Mesenchymal stem cell (in vitro differentiated cells and primary cell): ENCODE data around the gene PNPT1.
"Not testable (repeated sequence)": the region's sequence is repeated elsewhere in the genome, so short reads cannot be mapped to it uniquely, and the experiment has no call there.

ENCODE experiments used
- DNase-seq: peaks from one replicate; pipeline ENCODE4 v3.0.0-alpha.2; 2013
- H2AFZ ChIP-seq: one replicate; pipeline ENCODE4 v1.6.1; 2013; ENCODE audit warnings: low read depth, mild to moderate bottlenecking, control low read depth, inconsistent platforms, low read length, moderate library complexity
- H2AK5ac ChIP-seq: 2 replicates; pipeline ENCODE4 v1.6.1; 2013; ENCODE audit warnings: low read length, moderate library complexity, mild to moderate bottlenecking, inconsistent platforms; ENCODE audit not compliant: severe bottlenecking
- H2BK120ac ChIP-seq: one replicate; pipeline ENCODE4 v1.6.1; 2013; ENCODE audit warnings: low read depth, mild to moderate bottlenecking, inconsistent platforms, low read length, moderate library complexity
- H2BK12ac ChIP-seq, 2 experiments: one replicate each; pipeline ENCODE4 v1.6.1; 2013; ENCODE audit warnings: inconsistent platforms in 2 of 2, low read length in 2 of 2, mild to moderate bottlenecking in 2 of 2, moderate library complexity in 2 of 2, control low read depth in 1 of 2
- H2BK15ac ChIP-seq: one replicate; pipeline ENCODE4 v1.6.1; 2013; ENCODE audit warnings: mild to moderate bottlenecking, low read depth, inconsistent platforms; ENCODE audit not compliant: poor library complexity, severe bottlenecking
- H2BK5ac ChIP-seq: 2 replicates; pipeline ENCODE4 v1.6.1; 2013; ENCODE audit warnings: low read depth, mild to moderate bottlenecking, low read length, control low read depth, inconsistent platforms; ENCODE audit not compliant: poor library complexity, severe bottlenecking
- H3K14ac ChIP-seq, 2 experiments: one replicate each; pipeline ENCODE4 v1.6.1; 2013; ENCODE audit warnings: inconsistent platforms in 2 of 2, low read length in 2 of 2, control low read depth in 1 of 2, mild to moderate bottlenecking in 1 of 2, moderate library complexity in 1 of 2
- H3K18ac ChIP-seq, 2 experiments: one replicate each; pipeline ENCODE4 v1.6.1; 2013; ENCODE audit warnings: inconsistent platforms in 2 of 2, low read length in 2 of 2, control low read depth in 1 of 2, low read depth in 1 of 2, mild to moderate bottlenecking in 1 of 2
- H3K23ac ChIP-seq, 2 experiments: one replicate each; pipeline ENCODE4 v1.6.1; 2013; ENCODE audit warnings: inconsistent platforms in 2 of 2, low read length in 2 of 2, mild to moderate bottlenecking in 2 of 2, moderate library complexity in 2 of 2, control low read depth in 1 of 2
- H3K27ac ChIP-seq: 2 replicates; pipeline ENCODE4 v1.5.1; 2013; ENCODE audit warnings: mild to moderate bottlenecking, moderate library complexity, low read length, control low read depth, inconsistent platforms; ENCODE audit not compliant: poor library complexity, severe bottlenecking
- H3K27me3 ChIP-seq, 2 experiments: 2 replicates each; pipeline versions ENCODE4 v1.6.1 to v1.7.0; 2013; ENCODE audit warnings: low read length in 2 of 2, mild to moderate bottlenecking in 2 of 2, moderate library complexity in 2 of 2, control low read depth in 1 of 2, inconsistent platforms in 1 of 2; ENCODE audit not compliant: control insufficient read depth in 1 of 2, insufficient read depth in 1 of 2
- H3K36me3 ChIP-seq, 2 experiments: 2 replicates each; pipeline versions ENCODE4 v1.6.1 to v1.7.0; 2013; ENCODE audit warnings: low read length in 2 of 2, control low read depth in 1 of 2, inconsistent platforms in 1 of 2, low read depth in 1 of 2, mild to moderate bottlenecking in 1 of 2; ENCODE audit not compliant: insufficient read depth in 2 of 2, control insufficient read depth in 1 of 2
- H3K4ac ChIP-seq, 2 experiments: one replicate each; pipeline ENCODE4 v1.6.1; 2013; ENCODE audit warnings: inconsistent platforms in 2 of 2, low read length in 2 of 2, mild to moderate bottlenecking in 2 of 2, moderate library complexity in 2 of 2, control low read depth in 1 of 2, low read depth in 1 of 2
- H3K4me1 ChIP-seq: 2 replicates; pipeline ENCODE4 v1.6.1; 2013; ENCODE audit warnings: low read depth, low read length, control low read depth; ENCODE audit not compliant: control insufficient read depth, insufficient read depth
- H3K4me2 ChIP-seq: 2 replicates; pipeline ENCODE4 v1.6.1; 2013; ENCODE audit warnings: low read length, mild to moderate bottlenecking, inconsistent platforms; ENCODE audit not compliant: poor library complexity, severe bottlenecking
- H3K4me3 ChIP-seq, 2 experiments: 2 replicates each; pipeline versions ENCODE4 v1.5.1 to v1.7.0; 2013; ENCODE audit warnings: low read length in 2 of 2, mild to moderate bottlenecking in 2 of 2, control low read depth in 1 of 2, low read depth in 1 of 2; ENCODE audit not compliant: insufficient read depth in 1 of 2
- H3K79me1 ChIP-seq: replicated peaks from 2 replicates; pipeline ENCODE4 v1.6.1; 2013; ENCODE audit warnings: mild to moderate bottlenecking, control low read depth, low read length, inconsistent platforms; ENCODE audit not compliant: poor library complexity, severe bottlenecking
- H3K9ac ChIP-seq: 2 replicates; pipeline ENCODE4 v1.7.0; 2013; ENCODE audit warnings: mild to moderate bottlenecking, low read length, moderate library complexity
- H3K9me3 ChIP-seq: 2 replicates; pipeline ENCODE4 v1.7.0; 2013; ENCODE audit warnings: mild to moderate bottlenecking, low read length; ENCODE audit not compliant: control insufficient read depth
- H4K8ac ChIP-seq: one replicate; pipeline ENCODE4 v1.6.1; 2013; ENCODE audit warnings: inconsistent platforms, mild to moderate bottlenecking, low read length, moderate library complexity
- H4K91ac ChIP-seq: one replicate; pipeline ENCODE4 v1.6.1; 2013; ENCODE audit warnings: mild to moderate bottlenecking, low read length, inconsistent platforms
- WGBS: methylation state at CpG from one replicate; pipeline ENCODE4 v1.1.7; 2013; ENCODE audit warnings: mixed read lengths; 5-methylcytosine and 5-hydroxymethylcytosine counted together

PNPT1 gene

GRCh38 chr2:55604027-55604565 lies 89.5 kb downstream of the PNPT1 start:
- no peak overlapping the region for H2BK120ac ChIP-seq
- H2BK5ac ChIP-seq = no peak overlapping the region
- no peak overlapping the region for H4K8ac ChIP-seq
- WGBS = no CpG with 5 or more reads among the region's 1 CpG
- no peak overlapping the region for H2BK12ac ChIP-seq
- H3K27ac ChIP-seq = no peak overlapping the region
- DNase-seq = peak; percentile 21
- H3K23ac ChIP-seq = no peak overlapping the region
- no peak overlapping the region for H2AK5ac ChIP-seq
- no peak overlapping the region for H2BK15ac ChIP-seq
- H3K4ac ChIP-seq = no peak overlapping the region
- H3K4me1 ChIP-seq = peaks cover 2% of the 10 kb centered on the region
- H3K18ac ChIP-seq = no peak overlapping the region
- H3K9me3 ChIP-seq = no peaks in the 10 kb centered on the region
- H3K4me3 ChIP-seq = no peak overlapping the region
- no peaks in the 10 kb centered on the region for H3K27me3 ChIP-seq
- no peak overlapping the region for H2AFZ ChIP-seq
- H4K91ac ChIP-seq = no peak overlapping the region
- H3K36me3 ChIP-seq = peaks cover 8 to 38% of the 10 kb centered on the region in 2 experiments
- no peak overlapping the region for H3K4me2 ChIP-seq
- H3K9ac ChIP-seq = peak overlapping the region; percentile 61
- H3K14ac ChIP-seq = no peak overlapping the region
- peaks cover 16% of the 10 kb centered on the region for H3K79me1 ChIP-seq

GRCh38 chr2:55601849-55602248 lies 91.8 kb downstream of the PNPT1 start:
- Histone ChIP-seq H4K91ac (no peak overlapping the region), H2BK120ac (no peak overlapping the region), H3K27ac (no peak overlapping the region), H3K9me3 (no peaks in the 10 kb centered on the region), H3K14ac (no peak overlapping the region), H3K79me1 (peaks cover 17% of the 10 kb centered on the region), H4K8ac (no peak overlapping the region), H3K4me3 (no peak overlapping the region), H3K9ac (no peak overlapping the region), H2AFZ (no peak overlapping the region), H3K23ac (no peak overlapping the region), H2BK5ac (no peak overlapping the region), H3K4ac (no peak overlapping the region), H2BK12ac (no peak overlapping the region), H3K27me3 (no peaks in the 10 kb centered on the region), H3K4me1 (peaks cover 2% of the 10 kb centered on the region), H3K18ac (no peak overlapping the region), H3K36me3 (peaks cover 15 to 51% of the 10 kb centered on the region in 2 experiments), H2BK15ac (no peak overlapping the region), H2AK5ac (no peak overlapping the region), H3K4me2 (no peak overlapping the region)
- no peak for DNase-seq

- no peak overlapping the region for H3K18ac ChIP-seq
- H2AK5ac ChIP-seq = no peak overlapping the region
- H3K9ac ChIP-seq = no peak overlapping the region
- no peak overlapping the region for H2AFZ ChIP-seq
- H3K36me3 ChIP-seq = peaks cover 15 to 62% of the 10 kb centered on the region in 2 experiments
- H3K4me1 ChIP-seq = no peaks in the 10 kb centered on the region
- peak overlapping the region; percentile 54 for H4K8ac ChIP-seq
- no peak overlapping the region for H2BK15ac ChIP-seq
- no peak overlapping the region for H3K4me2 ChIP-seq
- no peaks in the 10 kb centered on the region for H3K27me3 ChIP-seq
- peak; percentile 34 for DNase-seq
- no peak overlapping the region for H3K4ac ChIP-seq
- H3K79me1 ChIP-seq = peaks cover 25% of the 10 kb centered on the region
- 66% methylated on average over 6 of the region's 11 CpGs for WGBS
- no peak overlapping the region for H2BK5ac ChIP-seq
- H3K4me3 ChIP-seq = no peak overlapping the region
- H3K23ac ChIP-seq = no peak overlapping the region
- H3K27ac ChIP-seq = no peak overlapping the region
- H2BK120ac ChIP-seq = no peak overlapping the region
- no peak overlapping the region for H3K14ac ChIP-seq
- H3K9me3 ChIP-seq = no peaks in the 10 kb centered on the region
- H4K91ac ChIP-seq = no peak overlapping the region
- no peak overlapping the region for H2BK12ac ChIP-seq
Measured at GRCh38 chr2:55598056-55598795, 95.4 kb downstream of the PNPT1 start.

DNA sequence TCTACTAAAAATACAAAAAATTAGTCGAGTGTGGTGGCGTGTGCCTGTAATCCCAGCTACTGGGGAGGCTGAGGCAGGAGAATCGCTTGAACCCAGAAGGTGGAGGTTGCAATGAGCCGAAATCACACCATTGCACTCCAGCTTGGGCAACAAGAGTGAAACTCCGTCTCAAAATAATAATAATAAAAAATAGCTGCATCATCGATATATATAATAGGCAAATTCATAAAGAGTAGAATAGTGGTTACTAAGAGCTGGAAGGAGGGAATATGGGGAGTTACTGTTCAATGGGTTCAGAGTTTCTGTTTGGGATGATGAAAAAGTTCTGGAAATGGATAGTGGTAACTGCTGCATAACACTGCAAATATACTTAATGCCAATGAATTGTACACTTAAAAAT lies 96.8 kb downstream of the PNPT1 start:
- H3K4me2 ChIP-seq, DNase-seq, H3K4ac ChIP-seq, H3K14ac ChIP-seq, H4K8ac ChIP-seq, H3K23ac ChIP-seq, H2BK15ac ChIP-seq, H2BK12ac ChIP-seq, H3K18ac ChIP-seq, H2BK120ac ChIP-seq, H2AK5ac ChIP-seq, H3K4me1 ChIP-seq, H4K91ac ChIP-seq, H3K27ac ChIP-seq, H3K9me3 ChIP-seq, H2BK5ac ChIP-seq, H3K4me3 ChIP-seq, H3K9ac ChIP-seq, H2AFZ ChIP-seq, H3K27me3 ChIP-seq: not testable (repeated sequence)
- Histone ChIP-seq H3K79me1 (peaks cover 20% of the 10 kb centered on the region), H3K36me3 (peaks cover 12 to 49% of the 10 kb centered on the region in 2 experiments)
- WGBS = 100% methylated on average over 4 of the region's 6 CpGs
